GM20431 (cell line): ENCODE measurements around the gene SLC38A8.

Source experiments
- in situ Hi-C: fragments of 300-500 bp; cut with MseI, MboI; formaldehyde crosslinking; loops from one replicate; pipeline ENCODE4 v1.15.0; 2020; ENCODE audit warnings: low sequenced_read_pairs; ENCODE audit not compliant: unreplicated experiment

SLC38A8 gene

DNA sequence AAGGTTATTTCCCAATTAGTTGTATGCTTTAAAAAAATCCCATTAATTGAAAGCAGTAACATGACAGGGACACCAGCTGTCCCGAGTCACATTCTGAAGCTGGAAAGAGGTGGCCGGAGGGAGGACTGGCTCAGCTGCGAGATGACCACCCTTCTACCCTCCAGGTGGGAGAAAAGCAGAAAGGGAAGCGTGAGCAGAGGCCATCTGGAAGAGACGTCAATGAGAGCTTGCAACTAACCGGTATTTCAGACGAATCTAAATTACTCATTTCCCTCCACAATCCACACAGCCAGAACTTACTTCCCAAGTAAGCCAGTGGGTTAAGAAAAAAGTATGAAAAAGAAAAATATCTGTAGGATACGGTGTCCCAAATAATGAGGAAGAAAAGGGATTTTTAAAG is 28.5 kb upstream of the SLC38A8 start:
- in situ Hi-C loops: no loop called here

DNA sequence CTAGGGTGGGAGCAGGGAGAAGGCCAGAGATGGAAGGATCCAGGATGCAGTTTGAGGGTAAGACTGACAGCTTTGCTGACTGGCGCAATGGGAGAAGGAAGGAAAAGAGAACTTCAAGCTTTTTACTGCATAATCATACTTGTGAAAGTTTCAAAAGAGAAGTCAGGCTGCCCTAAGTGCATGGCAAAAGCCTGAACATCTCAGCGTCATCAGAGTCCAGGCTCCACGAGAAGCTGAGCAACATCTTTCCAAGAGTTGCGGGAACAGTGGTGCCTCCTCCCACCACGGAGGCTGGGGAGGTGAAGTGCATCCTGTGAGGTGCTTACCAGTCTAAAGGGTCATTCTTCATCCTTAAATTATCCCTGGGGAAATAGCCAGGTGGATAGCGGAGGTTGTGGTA is 26.9 kb upstream of the SLC38A8 start:
- in situ Hi-C loops: no loop called here

DNA sequence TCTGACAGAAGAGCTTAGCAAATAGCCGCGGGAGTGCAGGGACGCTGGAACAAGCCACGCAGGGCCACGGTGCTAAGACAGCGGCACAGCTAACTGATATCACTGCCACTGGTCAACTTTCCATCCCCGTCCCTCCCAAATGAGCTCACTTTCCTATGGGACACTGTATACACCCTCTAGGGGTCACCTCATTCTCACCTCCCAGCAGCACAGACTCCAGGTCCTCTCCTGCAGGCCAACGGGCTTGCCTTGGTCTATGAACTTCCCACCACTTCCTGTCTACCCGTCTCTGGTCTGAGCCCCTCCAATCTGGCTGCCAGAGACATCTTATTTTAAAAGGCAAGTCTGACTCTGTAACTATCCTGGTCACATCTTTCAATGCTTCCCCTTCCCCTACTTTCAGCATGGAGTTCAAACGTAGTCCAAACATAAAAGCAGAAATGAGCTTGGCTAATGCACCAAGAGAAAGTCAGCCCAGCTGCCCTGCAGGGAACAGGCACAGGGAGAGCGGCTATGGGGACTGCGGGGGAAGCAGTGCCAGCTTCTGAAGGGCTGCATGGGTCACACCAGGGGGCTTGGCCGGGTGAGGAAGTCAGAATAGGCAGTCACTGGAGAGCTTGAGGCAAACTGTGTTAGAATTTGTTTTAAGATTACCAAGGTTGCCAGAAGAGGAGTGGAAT is 26.3 kb upstream of the SLC38A8 start:
- in situ Hi-C loops: no loop called here

DNA sequence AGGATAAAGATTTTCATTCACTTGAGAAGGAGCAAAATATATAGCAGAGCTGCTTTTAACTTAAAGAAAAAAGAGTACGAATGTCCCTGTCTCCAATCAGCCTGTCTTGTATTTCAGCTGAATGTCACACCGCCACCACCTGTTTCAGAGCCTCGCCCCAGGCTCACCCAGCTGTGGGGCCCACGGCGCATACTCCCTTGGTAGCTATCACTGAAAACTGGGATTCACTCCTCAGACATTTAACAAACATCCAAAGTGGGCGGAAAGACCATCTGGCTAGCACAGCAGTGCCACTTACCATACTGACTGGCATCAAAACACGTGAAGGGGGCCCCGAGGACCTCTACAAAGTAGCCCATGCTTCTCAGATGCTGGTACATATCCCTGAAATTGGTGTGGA is 25.4 kb upstream of the SLC38A8 start:
- in situ Hi-C loops: no loop called here

DNA sequence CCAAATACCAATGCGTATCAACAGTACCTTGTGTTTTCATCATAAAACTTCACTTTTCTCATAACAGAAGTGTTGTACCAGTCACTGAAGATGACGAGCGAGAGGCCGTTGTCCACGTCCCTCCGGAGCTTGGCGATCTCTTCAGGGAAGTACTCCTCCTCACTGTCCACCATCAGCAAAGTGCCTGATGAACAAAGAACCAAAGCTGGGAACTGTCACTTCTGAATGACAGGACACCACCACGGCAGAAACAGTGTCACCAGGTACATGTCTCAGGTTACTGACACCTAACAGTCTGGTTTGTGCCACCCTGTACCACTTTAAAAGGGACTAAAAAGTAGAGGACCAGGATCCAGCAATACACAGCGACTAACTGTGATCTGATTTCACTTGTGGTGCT is 25.0 kb upstream of the SLC38A8 start:
- in situ Hi-C loops: no loop called here

DNA sequence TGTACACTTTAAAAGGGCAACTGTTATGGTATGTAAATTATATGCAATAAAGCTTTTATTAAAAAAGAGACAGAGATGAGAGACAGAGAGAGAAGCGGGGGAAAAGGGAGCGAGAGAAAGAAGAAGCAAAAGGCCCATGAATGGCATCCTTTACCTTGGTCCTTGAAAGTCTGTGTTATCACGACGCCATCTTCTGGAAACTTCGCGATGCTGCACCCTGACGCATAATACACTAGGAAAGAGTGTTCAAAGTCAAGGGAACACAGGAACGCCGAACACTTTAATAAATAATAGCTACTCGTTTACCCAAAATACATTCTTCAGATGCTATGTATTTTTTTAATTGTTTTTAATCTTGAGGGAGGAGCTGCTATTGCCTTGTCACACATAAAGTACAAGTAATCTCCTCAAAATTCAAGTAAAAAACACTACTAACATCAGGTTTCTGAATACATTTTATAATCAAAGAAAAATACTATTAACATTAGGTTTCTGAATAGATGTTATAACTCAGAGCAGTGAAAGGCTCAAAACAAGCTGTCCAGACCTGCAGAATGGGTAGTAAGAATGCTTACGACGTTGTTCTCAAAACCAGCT is 23.0 kb upstream of the SLC38A8 start:
- in situ Hi-C loops: no loop called here

DNA sequence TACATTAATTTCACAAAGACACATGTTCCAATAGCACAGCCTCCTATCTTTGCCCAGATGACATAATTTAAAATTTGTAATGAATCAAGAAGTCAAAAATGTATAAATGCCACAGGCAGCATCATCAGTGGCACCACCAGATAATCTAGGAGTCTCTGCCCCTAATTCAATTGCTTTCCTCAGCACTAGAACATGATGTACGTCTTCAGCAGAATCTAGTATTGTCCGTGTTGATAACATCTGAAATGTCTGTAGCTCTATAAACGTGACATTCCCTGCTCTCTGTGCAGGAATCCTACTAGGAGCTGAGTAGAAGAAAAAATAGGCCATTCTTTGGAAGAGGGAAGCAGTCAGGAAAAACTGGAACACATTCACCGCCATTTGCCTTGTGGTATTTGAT is 21.4 kb upstream of the SLC38A8 start:
- in situ Hi-C loops: no loop called here

DNA sequence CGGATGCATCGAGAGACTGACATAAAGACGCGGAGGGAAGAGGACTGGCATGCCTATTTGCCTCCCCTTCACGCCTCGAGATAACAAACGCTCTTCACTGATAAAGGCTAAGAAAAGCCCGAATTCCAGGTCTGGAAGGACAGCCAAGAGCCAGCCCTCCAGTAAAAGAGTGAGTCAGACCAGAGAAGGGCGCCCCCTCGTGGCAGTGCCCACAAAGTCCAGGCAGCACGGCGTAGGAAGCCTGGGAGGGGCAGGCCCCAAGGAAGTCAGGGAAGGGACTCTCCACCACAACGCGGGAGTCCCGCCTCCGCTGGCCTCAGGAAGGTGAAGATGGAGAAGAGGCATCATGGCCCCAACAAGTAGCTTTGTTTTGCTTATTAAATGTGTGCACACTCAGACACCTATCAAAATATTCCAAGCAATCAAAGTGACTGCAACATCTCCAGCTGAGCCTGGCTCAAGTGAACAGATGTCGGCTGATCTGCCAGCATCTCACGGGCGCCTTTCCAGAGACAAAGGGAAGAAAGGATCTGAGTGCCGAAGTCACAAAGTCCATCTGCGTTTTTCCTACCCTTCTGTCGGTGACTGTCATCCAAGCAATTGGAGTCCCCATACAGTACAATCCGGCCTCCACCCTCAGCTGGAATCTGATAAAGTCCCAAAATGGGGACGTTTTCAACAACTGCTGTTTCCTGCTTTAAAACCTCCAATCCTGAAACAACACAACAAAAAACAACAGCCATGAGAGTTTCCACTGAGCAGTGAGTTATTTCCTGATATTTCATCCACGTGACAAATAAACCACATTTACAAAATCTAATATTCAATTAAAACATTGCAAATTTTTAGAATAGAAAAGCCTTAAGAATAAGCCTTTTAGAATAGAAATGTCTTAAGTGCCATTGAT is 20.4 kb upstream of the SLC38A8 start:
- in situ Hi-C loops: no loop called here

DNA sequence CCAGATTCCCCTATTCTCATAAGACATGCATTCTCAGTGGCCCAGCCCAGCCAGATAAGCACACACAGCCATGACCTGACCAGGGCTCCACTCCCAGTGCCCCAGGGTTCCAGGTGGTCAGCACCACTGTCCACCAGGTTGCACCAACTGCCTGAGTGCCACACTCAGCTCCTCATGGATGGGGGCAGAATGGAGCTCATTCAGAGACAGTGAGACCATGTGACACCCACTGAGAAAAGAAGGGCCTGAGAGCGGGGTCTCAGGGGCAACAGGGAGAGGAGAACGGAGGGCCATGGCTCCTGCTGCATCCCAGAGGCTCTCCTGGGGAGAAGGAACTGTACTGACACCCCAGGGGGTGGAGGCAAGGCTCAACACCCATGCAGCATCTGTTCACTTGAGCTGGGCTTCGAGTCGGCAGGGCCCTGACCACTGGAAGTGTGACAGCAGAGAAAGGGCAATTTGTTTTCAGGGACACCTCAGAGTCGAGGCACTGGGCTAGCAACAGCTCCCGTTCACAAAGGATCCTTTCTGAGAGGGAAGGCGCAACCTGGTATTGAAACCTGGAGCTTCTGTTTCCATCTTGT is 18.7 kb upstream of the SLC38A8 start:
- in situ Hi-C loops: no loop called here

DNA sequence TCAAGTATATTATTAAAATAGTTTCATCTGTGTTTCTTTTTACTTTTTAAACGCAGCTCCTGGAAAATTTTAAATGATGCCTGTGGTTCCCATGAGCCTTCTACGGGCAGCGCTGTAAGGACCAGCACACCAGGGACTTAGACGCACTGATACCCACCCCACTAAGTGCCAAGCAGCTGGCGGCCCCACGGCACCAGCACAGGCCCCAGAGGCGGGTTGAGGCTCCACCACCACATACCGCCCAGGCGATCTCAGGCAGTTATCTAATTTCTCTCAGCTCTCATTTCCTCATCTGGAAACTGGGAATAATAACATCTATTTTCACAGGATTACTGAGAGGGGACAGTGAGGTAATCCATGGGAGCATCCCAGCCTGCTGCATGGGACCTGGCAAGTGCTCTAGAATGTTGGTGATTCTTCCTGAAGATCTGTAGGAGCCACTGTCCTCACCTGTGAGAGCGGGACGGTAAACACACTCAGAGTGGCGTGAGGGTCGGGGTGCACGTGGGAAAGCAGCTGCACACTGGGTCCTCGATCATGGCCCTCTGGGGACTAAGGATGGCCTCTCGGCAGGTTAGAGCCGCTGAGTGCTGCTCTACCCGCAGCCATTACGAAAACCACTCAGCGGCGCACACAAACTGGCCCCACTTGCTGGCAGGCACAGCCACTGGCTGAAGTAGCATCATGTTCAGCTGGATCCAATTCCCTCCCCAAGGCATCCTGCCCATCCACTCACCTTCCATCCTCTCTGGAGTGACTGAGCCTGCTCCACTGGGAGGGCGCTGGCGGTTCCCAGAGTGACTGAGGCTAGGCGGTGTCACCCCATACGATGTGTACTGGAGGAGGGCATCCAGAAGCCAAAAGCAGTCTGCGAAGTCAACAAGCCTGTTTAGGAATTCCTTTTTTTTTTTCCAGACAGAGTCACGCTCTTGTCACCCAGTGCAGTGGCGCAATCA is 17.6 kb upstream of the SLC38A8 start:
- in situ Hi-C loops: no loop called here

DNA sequence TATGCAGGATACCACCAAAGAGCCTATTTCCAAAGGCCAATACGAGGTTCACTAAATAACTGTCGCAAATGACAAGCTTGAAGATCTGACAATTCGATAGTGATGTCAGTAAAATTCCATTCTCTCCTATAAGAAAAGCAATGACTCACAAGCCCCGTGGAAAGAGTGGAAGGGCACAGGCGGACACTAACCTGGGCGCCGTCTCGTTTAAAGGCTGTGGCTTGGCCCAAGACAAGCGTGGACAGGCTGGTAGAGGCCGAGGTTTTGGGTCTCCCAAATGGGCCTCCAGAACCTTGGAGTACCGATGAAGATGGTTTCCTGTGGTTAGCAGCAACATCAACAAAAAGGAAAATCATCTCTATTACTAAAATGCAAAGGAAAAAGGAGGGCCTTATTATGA is 16.5 kb upstream of the SLC38A8 start:
- in situ Hi-C loops: no loop called here

DNA sequence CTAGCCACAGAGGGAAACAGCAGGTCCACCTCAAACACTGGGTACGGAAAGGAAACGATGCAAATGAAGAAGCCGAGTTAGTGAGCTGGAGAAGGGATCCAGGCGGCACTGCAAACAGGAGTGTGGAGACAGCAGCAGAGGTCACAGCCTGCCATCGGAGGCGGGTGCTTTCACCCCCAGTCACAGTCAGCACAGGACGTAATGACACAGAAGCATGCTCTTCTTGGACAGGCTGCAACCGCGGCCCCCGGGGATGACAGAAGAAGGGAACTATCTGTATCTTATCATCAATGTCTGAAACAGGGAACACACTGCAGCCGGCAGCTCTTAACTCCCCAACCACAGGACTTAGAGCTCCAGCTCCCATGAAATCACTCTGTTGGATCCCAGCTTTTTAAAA is 16.1 kb upstream of the SLC38A8 start:
- in situ Hi-C loops: no loop called here

DNA sequence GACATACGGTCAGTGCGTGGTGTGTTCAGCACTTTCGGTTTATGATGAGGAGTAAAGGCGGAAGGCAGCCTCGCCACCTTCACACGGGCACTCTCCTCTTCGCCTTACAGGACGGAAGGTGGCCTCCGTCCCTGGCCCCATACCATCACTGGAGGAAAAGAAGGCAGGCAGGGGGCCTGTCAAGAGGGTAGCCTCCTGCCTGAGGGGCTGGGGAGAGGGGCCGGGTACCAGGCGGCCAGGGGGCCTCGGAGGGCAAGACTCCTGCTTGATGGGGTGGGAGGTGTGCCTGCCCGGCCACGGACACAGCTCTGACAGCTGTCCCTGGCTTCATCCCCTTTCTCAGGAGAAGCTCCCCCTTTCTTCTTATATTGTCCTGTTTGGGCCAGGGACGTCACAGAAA is 15.6 kb upstream of the SLC38A8 start:
- in situ Hi-C loops: no loop called here

DNA sequence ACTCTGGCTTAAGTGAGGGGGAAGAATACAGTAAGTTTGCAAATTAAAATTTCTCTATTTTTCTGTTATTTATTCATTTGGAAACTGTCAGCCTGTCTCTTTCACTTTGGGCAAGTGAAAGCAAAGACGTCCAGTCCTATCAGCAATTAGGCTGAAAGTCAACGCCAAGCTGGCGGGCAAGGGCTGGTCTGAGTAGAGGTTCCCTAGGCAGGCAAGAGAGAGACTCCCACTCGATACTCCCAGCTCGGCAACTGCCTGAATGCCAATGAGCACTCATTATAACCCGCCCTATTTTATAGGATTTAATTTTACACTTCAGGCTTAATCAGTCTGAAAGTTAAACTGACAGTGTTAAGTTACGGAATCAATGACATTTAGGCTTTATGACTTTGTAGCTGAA is 14.3 kb upstream of the SLC38A8 start:
- in situ Hi-C loops: no loop called here

DNA sequence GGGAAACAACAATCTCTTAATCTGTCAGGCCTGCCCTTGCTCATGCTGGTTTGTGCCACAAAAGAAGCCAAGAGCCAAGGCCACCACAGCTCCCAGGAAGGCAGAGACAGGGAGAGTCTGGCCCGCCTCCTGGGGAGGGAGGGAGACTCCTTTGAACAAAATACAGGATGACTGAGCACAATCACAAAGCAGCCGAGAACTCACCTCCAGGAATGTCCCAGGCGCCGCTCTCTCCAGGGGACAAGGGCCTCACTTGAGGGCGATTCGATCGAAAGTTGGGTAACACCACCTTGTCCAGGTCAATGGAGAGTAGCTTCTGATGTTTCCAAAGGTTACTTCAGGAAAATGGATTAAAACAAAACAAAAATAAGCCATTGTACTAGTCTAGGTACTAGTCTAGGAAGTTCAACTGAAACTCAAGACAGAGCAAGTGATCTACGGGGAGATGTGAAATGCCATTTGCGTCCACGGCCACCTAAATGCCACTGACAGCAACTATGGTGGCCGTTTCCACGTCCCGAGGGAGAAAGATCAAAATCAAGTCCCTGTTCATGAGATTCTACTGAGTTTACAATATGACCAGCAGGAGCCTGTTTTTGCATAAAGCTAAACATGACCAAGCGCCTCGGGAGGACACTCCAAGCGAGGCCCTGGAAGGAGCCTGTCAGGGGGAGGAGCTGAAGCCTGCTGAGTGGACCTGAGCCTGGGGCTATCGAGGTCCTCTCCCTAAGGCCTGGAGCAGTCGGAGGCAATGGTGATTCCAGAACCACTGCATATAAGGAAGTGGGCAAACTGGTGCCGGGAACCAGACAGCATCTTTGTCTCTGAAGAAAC is 13.4 kb upstream of the SLC38A8 start:
- in situ Hi-C loops: no loop called here

DNA sequence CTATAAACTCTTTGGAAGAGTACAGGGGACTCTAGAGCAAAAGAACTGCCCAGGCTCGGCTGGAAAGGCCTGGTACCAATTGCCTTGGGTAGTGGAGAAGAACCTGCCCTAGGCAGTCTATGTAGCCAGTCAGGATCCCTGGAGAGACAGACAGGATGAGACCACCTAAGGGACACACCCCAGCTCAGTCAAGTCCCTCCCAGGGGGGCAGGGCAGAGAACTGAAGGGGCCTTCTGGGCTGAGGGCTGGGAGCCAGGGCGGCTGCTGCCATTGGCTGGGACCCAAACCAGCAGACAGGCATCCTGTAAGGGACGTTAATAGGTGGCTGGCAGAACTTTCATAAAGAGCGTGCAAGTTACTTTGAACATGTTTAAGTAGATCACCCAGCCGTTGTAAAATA is 12.8 kb upstream of the SLC38A8 start:
- in situ Hi-C loops: no loop called here

DNA sequence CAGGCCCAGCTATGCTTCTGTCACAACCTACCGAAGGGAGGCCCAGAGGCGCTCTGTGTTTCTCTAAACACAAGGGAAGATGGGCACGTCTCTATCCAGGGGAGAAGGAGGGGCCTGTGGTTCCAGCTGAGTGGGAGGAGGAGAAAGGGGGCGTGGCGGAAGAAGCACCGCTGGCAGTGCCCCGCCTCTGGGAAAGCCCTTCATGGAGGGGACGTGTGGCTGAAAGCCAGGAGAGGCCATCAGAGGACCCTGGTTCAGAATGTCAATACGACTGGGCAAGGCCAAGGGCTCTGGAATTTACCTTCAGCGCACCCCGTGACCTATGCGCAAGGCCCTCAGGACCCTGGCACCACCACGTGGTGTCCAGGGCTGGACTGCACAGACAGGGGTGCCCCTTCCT is 12.3 kb upstream of the SLC38A8 start:
- in situ Hi-C loops: no loop called here

DNA sequence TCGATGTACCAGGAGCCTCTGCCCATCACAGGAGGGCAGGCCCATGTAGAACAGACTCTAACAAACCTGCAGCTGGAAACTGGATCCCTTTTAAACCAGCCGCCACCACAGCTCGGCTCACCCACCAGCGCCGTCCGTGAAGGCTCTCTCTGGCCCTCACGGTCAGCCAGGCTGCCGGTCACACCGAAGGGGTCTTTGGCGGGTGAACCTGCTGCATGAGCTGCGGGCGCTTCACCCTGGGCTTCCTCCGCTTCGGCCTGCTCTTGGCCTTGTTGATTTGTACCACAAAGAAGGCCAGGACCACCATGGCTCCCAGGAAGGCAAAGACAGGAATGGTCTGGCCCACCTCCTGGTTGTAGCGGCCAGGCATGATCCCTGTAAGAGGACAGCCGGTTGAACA is 11.7 kb upstream of the SLC38A8 start:
- in situ Hi-C loops: no loop called here

DNA sequence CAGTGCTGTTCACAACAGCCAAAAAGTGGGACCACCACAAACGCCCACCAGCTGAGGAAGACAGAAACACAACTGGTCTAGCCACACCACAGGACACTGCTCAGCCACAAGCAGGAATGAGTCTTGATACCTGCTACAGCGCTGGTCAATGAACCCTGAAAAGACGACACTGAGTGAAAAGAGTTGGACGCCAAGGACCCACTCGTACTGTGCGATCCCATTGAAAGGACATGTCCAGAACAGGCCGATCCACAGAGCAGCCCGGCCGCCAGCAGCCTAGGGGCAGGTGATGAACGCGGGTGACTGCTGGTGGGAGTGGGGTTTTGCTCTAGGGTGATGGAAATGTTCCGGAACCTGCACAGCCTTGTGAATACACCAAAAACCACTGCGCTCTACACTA is 10.6 kb upstream of the SLC38A8 start:
- in situ Hi-C loops: no loop called here
